ENCODE data around the gene ESYT1.
"Not testable (repeated sequence)": the region's sequence is repeated elsewhere in the genome, so short reads cannot be mapped to it uniquely, and the experiment has no call there.

Gene ESYT1

DNA sequence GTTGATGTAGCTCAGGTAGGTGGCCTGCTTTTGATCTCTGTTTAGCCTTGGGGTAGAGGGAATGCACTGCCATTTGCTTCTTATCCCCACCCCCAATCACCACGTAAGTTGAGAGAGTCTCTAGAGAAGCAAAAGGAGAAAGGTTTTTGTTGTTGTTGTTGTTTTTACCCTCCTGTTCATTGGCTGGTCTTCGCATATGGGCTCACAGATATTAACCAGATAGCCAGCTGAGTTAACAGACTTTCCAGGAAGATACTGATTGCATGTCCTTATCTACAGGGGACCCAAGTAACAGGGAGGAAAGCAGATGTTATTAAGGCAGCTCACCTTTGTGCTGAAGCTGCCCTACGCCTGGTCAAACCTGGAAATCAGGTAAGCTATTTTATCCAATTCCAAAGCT, 20.8 kb upstream of the ESYT1 start:
- ChIA-PET POLR2A (ENCODE audit: low non-redundant PET) (no interaction called here), CTCF (interaction anchor here (0.7 to 1.2 kb wide), 3 partner anchors 28 to 82 kb away, joined by 3 to 5 read pairs (median 4); partner anchors contain the start of genes ERBB3 and SMARCC2)
- no peak for DNase-seq (ENCODE audit: low spot score)
- TF ChIP-seq, protein P1, sequence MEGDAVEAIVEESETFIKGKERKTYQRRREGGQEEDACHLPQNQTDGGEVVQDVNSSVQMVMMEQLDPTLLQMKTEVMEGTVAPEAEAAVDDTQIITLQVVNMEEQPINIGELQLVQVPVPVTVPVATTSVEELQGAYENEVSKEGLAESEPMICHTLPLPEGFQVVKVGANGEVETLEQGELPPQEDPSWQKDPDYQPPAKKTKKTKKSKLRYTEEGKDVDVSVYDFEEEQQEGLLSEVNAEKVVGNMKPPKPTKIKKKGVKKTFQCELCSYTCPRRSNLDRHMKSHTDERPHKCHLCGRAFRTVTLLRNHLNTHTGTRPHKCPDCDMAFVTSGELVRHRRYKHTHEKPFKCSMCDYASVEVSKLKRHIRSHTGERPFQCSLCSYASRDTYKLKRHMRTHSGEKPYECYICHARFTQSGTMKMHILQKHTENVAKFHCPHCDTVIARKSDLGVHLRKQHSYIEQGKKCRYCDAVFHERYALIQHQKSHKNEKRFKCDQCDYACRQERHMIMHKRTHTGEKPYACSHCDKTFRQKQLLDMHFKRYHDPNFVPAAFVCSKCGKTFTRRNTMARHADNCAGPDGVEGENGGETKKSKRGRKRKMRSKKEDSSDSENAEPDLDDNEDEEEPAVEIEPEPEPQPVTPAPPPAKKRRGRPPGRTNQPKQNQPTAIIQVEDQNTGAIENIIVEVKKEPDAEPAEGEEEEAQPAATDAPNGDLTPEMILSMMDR (conservative IDR thresholded peaks at IDR 0.05; ENCODE audit: low read depth), result no peak
- H3K27ac ChIP-seq, result no peak overlapping the region

DNA sequence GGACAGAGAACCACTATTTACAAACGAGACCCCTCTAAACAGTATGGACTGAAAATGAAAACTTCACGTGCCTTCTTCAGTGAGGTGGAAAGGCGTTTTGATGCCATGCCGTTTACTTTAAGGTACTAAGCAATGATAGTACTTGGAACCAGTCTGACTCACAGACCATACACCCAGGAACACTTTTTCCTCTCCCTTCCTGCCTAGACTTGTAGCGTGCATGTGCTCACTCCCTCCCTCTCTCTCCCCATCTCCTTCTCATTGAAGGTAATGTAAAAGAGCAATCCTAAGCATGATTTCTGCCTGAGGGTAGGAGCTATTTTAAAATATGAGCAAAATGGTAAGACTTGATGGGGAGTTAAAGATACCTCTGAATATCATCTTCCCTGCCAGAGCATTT, 17.5 kb upstream of the ESYT1 start:
- ChIA-PET CTCF (interaction anchor here (0.7 to 1.6 kb wide), 2 partner anchors 64 to 65 kb away, joined by 4 to 11 read pairs; no protein-coding TSS in a partner anchor), POLR2A (ENCODE audit: low non-redundant PET) (no interaction called here)
- DNase-seq (ENCODE audit: low spot score), result peak; percentile 65
- peak overlapping the region; percentile 79 for H3K27ac ChIP-seq
- TF ChIP-seq, protein P1 (conservative IDR thresholded peaks at IDR 0.05; ENCODE audit: low read depth), result no peak

GRCh38 chr12:56114084-56114483, 14.0 kb upstream of the ESYT1 start:
- no peak overlapping the region for H3K27ac ChIP-seq
- CTCF ChIA-PET, result no interaction called here
- DNase-seq (ENCODE audit: low spot score), result no peak
- POLR2A ChIA-PET (ENCODE audit: low non-redundant PET), result no interaction called here
- TF ChIP-seq, protein P1 (conservative IDR thresholded peaks at IDR 0.05; ENCODE audit: low read depth), result no peak

DNA sequence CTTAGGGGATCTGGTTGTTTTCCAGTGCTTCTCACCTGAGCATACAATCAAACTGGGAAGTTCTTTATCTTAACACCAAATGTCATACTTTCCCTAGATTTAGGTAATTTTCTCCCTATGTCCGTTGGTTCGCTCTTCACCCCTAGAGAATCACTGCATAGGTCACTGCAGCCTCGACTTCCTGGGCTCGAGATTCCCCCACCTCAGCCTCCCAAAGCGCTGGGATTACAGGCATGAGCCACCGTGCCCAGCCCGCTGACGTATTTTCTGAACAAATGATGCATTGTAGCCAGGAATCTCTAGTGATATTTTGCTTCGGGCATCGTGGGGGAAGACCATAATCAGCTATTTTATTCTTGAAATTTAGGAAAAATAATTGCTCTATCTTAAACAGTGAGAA, 12.7 kb upstream of the ESYT1 start:
- H3K27ac ChIP-seq, result peak overlapping the region; percentile 92
- CTCF ChIA-PET, result interaction anchor here (0.6 to 0.7 kb wide), 2 partner anchors 19 to 350 kb away, joined by 4 to 5 read pairs; no protein-coding TSS in a partner anchor
- POLR2A ChIA-PET (ENCODE audit: low non-redundant PET), result interaction anchor here (0.6 kb wide), 1 partner anchor 11 kb away, joined by 3 read pairs; the partner anchor contains the start of gene PA2G4

DNA sequence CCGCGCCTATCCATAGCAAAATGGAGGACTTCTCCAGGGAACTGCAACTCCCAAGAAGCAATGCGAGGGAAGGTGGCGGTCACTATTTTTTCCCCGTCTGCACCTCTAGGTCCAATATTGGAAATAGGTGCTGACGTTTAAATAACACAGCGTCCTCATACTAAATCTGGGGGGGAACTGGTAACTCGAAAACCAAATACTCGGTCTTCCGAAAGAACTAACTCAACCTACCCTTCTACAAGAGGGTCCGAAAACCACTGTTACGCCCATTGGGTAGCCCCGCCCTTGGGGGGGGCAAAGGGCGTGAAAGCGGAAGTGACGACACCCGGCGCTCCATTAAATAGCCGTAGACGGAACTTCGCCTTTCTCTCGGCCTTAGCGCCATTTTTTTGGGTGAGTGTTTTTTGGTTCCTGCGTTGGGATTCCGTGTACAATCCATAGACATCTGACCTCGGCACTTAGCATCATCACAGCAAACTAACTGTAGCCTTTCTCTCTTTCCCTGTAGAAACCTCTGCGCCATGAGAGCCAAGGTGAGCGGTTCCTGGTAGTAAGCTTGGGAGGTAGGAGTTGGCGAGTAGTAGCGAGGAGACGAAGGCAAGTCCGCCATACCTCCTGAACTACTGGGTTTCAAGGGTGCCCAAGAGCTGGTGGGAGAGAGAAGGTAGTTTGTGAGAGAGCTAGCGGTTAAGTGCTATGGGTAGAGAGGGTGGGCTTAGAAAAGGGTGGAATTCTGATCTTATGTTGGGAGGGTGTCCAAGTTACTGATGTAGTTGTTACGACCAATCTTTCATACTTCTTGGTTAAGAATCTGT, 11.6 kb upstream of the ESYT1 start, which contains the start of gene RPL41:
TSS of gene RPL41 (plus strand) at position 367 of the 815 bp plus-strand sequence.
- peak; percentile 83 for DNase-seq (ENCODE audit: low spot score)
- H3K27ac ChIP-seq, result peak within 1 kb of the TSS; percentile 92
- ChIA-PET POLR2A (ENCODE audit: low non-redundant PET) (interaction anchor here (0.5 to 2.1 kb wide), 2 partner anchors 12 to 69 kb away, joined by 3 to 10 read pairs; partner anchors contain the start of gene PA2G4), CTCF (interaction anchor here (0.6 to 0.7 kb wide), 2 partner anchors 20 to 377 kb away, joined by 4 read pairs; no protein-coding TSS in a partner anchor)
- TF ChIP-seq, protein P1 (conservative IDR thresholded peaks at IDR 0.05; ENCODE audit: low read depth), result no peak

More for the DNA sequence above, 12.7 kb upstream of the ESYT1 start:
- TF ChIP-seq, protein P1 (conservative IDR thresholded peaks at IDR 0.05; ENCODE audit: low read depth), result no peak
- DNase-seq (ENCODE audit: low spot score), result no peak

DNA sequence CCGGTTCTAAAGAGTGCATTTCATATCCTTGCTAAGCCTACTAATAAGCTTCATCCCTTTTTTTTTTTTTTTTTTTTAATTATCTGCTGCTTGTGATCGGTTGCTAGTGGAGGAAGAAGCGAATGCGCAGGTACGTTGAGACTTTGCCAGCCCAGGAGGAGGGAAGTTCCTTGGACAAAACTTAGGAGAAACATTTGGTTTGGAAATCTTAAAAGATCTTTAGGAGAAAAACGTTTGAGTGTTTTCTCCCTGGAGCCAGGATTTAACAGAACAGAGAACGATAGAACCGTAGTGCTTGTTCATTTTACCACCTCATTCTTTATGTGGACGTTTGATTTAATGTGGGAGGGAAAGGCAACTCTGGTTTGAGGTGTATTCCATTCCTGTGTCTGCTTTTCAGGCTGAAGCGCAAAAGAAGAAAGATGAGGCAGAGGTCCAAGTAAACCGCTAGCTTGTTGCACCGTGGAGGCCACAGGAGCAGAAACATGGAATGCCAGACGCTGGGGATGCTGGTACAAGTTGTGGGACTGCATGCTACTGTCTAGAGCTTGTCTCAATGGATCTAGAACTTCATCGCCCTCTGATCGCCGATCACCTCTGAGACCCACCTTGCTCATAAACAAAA, 10.9 kb upstream of the ESYT1 start:
- CTCF ChIA-PET, result interaction anchor here (0.7 to 5.3 kb wide), 2 partner anchors 72 to 377 kb away, joined by 4 to 36 read pairs; partner anchors contain the start of gene SMARCC2
- DNase-seq (ENCODE audit: low spot score), result not testable (repeated sequence)
- POLR2A ChIA-PET (ENCODE audit: low non-redundant PET), result interaction anchor here (0.5 to 2.1 kb wide), 2 partner anchors 13 to 70 kb away, joined by 3 to 10 read pairs; partner anchors contain the start of gene PA2G4
- peak overlapping the region; percentile 92 for H3K27ac ChIP-seq

Measured in RWPE1 (cell line).